ENCODE data around the gene SEZ6L2. TPM values are rescaled to one million over a fixed set of nuclear protein-coding genes. Genes with fewer than 3 reads are reported as not detected.
"Not testable (repeated sequence)": the region's sequence is repeated elsewhere in the genome, so short reads cannot be mapped to it uniquely, and the experiment has no call there.

Gene SEZ6L2
- total and polyA plus RNA-seq, 4 experiments from 2014 or later = 0.70 TPM; not detected in 3

DNA sequence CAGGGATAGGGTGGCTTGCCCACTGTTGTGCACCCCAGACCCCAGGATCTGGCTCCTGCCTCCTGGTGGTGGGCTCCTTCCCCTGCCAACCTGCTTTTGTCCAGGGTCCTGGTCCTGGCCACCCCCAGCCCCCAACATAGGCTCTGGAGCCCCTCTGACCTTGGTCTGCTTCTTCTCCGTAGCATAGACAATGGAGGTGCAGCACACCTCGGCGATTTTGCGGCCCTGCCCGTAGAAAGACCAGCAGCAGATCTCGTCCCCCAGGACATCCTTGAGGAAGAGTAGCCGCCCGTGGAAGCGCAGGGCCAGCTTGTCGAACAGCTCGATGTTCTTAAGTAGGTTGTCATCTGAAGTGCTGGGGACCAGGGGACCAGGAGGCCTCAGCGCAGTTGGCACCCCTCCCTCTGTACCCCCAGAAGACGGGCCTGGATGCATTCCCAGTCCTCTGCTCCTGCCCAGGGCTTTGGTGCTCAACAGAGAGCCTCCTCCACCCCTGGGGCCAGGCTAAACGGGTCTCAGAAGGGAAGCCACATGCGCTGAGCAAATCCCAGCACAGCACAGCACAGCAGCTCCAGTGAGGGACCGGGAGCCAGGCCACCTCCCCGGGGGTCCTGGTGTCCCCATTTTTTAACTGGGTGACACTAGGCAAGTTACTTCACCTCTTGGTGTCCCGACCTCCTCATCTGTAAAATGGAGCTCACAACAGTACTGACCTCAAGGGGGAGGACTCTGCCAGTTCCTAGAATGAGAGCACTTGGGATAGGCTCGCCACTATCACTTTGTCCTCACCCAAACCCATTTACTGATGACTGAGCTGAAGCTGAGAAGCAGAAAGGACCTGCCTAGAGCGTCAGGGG is 11.7 kb upstream of the SEZ6L2 start:
- Histone ChIP-seq H3K4me3 (ENCODE audit: low read length in 2 of 2) (no peak overlapping the region), H3K27ac (ENCODE audit: low read depth, low read length) (no peak overlapping the region), H3K36me3 (ENCODE audit: insufficient read depth, low read length) (no peaks in the 10 kb centered on the region), H3K9me3 (ENCODE audit: control insufficient read depth in 1 of 2, low read length in 2 of 2) (no peaks in the 10 kb centered on the region), H3K4me1 (ENCODE audit: insufficient read depth, low read length) (no peaks in the 10 kb centered on the region), H3K27me3 (ENCODE audit: insufficient read depth, low read length) (no peaks in the 10 kb centered on the region)
- DNase-seq = no peak
- H3K4me3 Mint-ChIP-seq = no peak overlapping the region
- peaks cover 0 to 5% (median 1%) of the 10 kb centered on the region in 4 donors for H3K4me1 Mint-ChIP-seq
- H3K36me3 Mint-ChIP-seq = peaks cover 19 to 36% of the 10 kb centered on the region in 2 donors
- POLR2A ChIA-PET (ENCODE audit: partially characterized antibody) = interaction anchor here (1.2 kb wide), 1 partner anchor 11 kb away, joined by 4 read pairs; the partner anchor contains the start of gene SEZ6L2
- CTCF ChIA-PET (ENCODE audit: partially characterized antibody) = no interaction called here
- H3K9me3 Mint-ChIP-seq = no peaks in the 10 kb centered on the region
- no peaks in the 10 kb centered on the region for H3K27me3 Mint-ChIP-seq
- intact Hi-C loops (cut with micrococcal nuclease) = no loop called here
- no peak overlapping the region for H3K27ac Mint-ChIP-seq

DNA sequence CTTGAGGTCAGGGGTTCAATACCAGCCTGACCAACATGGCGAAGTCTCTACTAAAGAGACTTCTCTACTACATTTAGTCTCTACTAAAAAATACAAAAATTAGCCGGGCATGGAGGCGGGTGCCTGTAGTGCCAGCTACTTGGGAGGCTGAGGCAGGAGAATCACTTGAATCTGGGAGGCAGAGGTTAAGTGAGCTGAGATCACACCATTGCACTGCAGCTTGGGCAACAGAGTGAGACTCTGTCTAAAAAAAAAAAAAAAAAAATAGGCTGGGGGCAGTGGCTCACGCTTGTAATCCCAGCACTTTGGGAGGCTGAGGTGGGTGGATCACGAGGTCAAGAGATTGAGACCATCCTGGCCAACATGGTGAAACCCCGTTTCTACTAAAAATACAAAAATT is 10.5 kb upstream of the SEZ6L2 start:
- H3K9me3 Mint-ChIP-seq; intact Hi-C loops (cut with micrococcal nuclease); H3K4me3 Mint-ChIP-seq; DNase-seq; H3K27me3 ChIP-seq (ENCODE audit: insufficient read depth, low read length); H3K4me1 Mint-ChIP-seq; H3K27me3 Mint-ChIP-seq; H3K9me3 ChIP-seq (ENCODE audit: control insufficient read depth in 1 of 2, low read length in 2 of 2); H3K4me3 ChIP-seq (ENCODE audit: low read length in 2 of 2); H3K27ac ChIP-seq (ENCODE audit: low read depth, low read length); H3K4me1 ChIP-seq (ENCODE audit: insufficient read depth, low read length); POLR2A ChIA-PET (ENCODE audit: partially characterized antibody); H3K36me3 ChIP-seq (ENCODE audit: insufficient read depth, low read length); CTCF ChIA-PET (ENCODE audit: partially characterized antibody): not testable (repeated sequence)
- Mint-ChIP-seq H3K36me3 (peaks cover 12 to 29% of the 10 kb centered on the region in 2 donors), H3K27ac (peak overlapping the region in 1 of 7 donors; percentile 31)

DNA sequence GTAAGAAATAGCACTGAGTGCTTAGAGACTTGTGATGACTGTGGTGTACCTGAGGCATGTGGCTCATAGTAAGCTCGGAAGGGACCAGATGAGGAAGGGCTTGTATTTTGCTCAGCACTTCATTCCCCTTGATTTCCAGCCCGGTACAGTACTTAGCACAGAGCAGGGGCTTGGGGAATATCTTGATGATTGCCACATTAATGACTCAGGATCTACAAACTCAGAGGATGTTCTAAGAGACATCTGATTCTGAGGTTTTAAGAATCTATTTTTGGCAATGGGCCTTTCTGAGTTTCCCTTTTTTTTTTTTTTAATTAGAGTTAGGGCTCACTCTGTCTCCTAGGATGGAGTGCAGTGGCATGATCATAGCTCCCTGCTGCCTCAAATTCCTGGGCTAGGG is 10.0 kb upstream of the SEZ6L2 start:
- Mint-ChIP-seq H3K27ac (peak overlapping the region in 1 of 7 donors; percentile 31), H3K27me3 (no peaks in the 10 kb centered on the region), H3K9me3 (no peaks in the 10 kb centered on the region), H3K36me3 (peaks cover 10 to 26% of the 10 kb centered on the region in 2 donors), H3K4me3 (no peak overlapping the region), H3K4me1 (peaks cover 0 to 5% (median 1%) of the 10 kb centered on the region in 4 donors)
- DNase-seq = no peak
- CTCF ChIA-PET (ENCODE audit: partially characterized antibody) = interaction anchor here (0.7 kb wide), 1 partner anchor 15 kb away, joined by 3 read pairs; no protein-coding TSS in a partner anchor
- H3K27ac ChIP-seq (ENCODE audit: low read depth, low read length) = no peak overlapping the region
- H3K4me1 ChIP-seq (ENCODE audit: insufficient read depth, low read length) = no peaks in the 10 kb centered on the region
- H3K36me3 ChIP-seq (ENCODE audit: insufficient read depth, low read length) = no peaks in the 10 kb centered on the region
- no peaks in the 10 kb centered on the region for H3K27me3 ChIP-seq (ENCODE audit: insufficient read depth, low read length)
- H3K4me3 ChIP-seq (ENCODE audit: low read length in 2 of 2) = no peak overlapping the region
- POLR2A ChIA-PET (ENCODE audit: partially characterized antibody) = interaction anchor here (1.7 kb wide), 1 partner anchor 17 kb away, joined by 8 read pairs; the partner anchor contains the start of gene KCTD13
- intact Hi-C loops (cut with micrococcal nuclease) = no loop called here
- H3K9me3 ChIP-seq (ENCODE audit: control insufficient read depth in 1 of 2, low read length in 2 of 2) = no peaks in the 10 kb centered on the region

DNA sequence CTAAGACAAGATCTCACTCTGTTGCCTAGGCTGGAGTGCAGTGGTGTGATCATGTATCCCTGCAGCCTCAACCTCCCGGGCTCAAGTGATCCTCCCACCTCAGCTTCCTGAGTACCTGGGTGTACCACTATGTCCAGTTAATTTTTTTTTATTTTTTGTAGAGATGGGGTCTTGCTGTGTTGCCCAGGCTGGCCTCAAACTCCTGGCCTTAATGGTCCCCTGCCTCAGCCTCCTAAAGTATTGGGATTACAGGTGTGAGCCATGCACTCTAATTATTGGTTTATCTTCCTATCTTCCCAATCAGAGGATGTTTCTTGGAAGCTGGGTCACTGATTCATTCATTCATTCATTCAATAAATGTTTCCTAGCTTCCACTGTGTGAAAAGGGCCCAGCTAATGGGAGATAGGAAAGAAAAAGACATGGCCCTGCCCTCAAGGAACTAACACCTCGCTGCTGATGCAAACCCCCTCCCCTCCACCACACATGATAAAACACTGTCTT is 9.4 kb upstream of the SEZ6L2 start:
- H3K4me3 ChIP-seq (ENCODE audit: low read length in 2 of 2) = no peak overlapping the region
- Mint-ChIP-seq H3K4me1 (peaks cover 0 to 5% (median 1%) of the 10 kb centered on the region in 4 donors), H3K4me3 (no peak overlapping the region), H3K36me3 (peaks cover 10 to 21% of the 10 kb centered on the region in 2 donors), H3K27me3 (no peaks in the 10 kb centered on the region), H3K9me3 (no peaks in the 10 kb centered on the region), H3K27ac (no peak overlapping the region)
- H3K27me3 ChIP-seq (ENCODE audit: insufficient read depth, low read length) = no peaks in the 10 kb centered on the region
- no peaks in the 10 kb centered on the region for H3K36me3 ChIP-seq (ENCODE audit: insufficient read depth, low read length)
- intact Hi-C loops (cut with micrococcal nuclease) = no loop called here
- CTCF ChIA-PET (ENCODE audit: partially characterized antibody) = interaction anchor here (0.7 kb wide), 1 partner anchor 14 kb away, joined by 3 read pairs; no protein-coding TSS in a partner anchor
- H3K27ac ChIP-seq (ENCODE audit: low read depth, low read length) = no peak overlapping the region
- no peak for DNase-seq
- H3K4me1 ChIP-seq (ENCODE audit: insufficient read depth, low read length) = no peaks in the 10 kb centered on the region
- POLR2A ChIA-PET (ENCODE audit: partially characterized antibody) = interaction anchor here (1.7 kb wide), 1 partner anchor 17 kb away, joined by 8 read pairs; the partner anchor contains the start of gene KCTD13
- no peaks in the 10 kb centered on the region for H3K9me3 ChIP-seq (ENCODE audit: control insufficient read depth in 1 of 2, low read length in 2 of 2)

DNA sequence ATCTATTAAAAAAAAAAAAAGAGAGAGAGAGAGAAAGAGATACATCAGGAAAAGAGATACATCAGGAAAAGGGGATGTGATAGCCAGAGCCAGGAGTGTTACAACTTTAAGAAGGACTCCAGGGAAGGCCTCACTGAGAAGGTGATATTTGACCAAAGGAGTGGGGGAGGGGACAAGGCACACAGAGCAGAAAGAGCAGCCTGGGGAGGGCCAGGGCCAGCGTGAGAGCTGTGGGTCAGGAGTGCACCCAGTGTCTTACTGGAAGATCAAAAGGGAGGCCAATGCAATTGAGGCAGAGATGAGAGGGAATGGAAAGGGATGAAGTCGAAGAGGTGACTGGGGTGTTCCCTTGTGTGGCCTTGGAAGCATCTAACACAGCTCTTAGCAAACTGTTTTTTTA is 8.6 kb upstream of the SEZ6L2 start:
- H3K36me3 ChIP-seq (ENCODE audit: insufficient read depth, low read length) = no peaks in the 10 kb centered on the region
- DNase-seq = no peak
- no peaks in the 10 kb centered on the region for H3K9me3 ChIP-seq (ENCODE audit: control insufficient read depth in 1 of 2, low read length in 2 of 2)
- H3K27ac ChIP-seq (ENCODE audit: low read depth, low read length) = no peak overlapping the region
- no peaks in the 10 kb centered on the region for H3K27me3 ChIP-seq (ENCODE audit: insufficient read depth, low read length)
- intact Hi-C loops (cut with micrococcal nuclease) = no loop called here
- H3K4me3 ChIP-seq (ENCODE audit: low read length in 2 of 2) = no peak overlapping the region
- Mint-ChIP-seq H3K9me3 (no peaks in the 10 kb centered on the region), H3K27me3 (peaks cover 0 to 2% of the 10 kb centered on the region in 2 donors), H3K4me3 (no peak overlapping the region), H3K4me1 (peaks cover 0 to 5% (median 1%) of the 10 kb centered on the region in 4 donors), H3K27ac (peak overlapping the region in 1 of 7 donors; percentile 41), H3K36me3 (peaks cover 4 to 15% of the 10 kb centered on the region in 2 donors)
- ChIA-PET CTCF (ENCODE audit: partially characterized antibody) (no interaction called here), POLR2A (ENCODE audit: partially characterized antibody) (interaction anchor here (1.7 kb wide), 1 partner anchor 18 kb away, joined by 8 read pairs; the partner anchor contains the start of gene KCTD13)
- H3K4me1 ChIP-seq (ENCODE audit: insufficient read depth, low read length) = no peaks in the 10 kb centered on the region

DNA sequence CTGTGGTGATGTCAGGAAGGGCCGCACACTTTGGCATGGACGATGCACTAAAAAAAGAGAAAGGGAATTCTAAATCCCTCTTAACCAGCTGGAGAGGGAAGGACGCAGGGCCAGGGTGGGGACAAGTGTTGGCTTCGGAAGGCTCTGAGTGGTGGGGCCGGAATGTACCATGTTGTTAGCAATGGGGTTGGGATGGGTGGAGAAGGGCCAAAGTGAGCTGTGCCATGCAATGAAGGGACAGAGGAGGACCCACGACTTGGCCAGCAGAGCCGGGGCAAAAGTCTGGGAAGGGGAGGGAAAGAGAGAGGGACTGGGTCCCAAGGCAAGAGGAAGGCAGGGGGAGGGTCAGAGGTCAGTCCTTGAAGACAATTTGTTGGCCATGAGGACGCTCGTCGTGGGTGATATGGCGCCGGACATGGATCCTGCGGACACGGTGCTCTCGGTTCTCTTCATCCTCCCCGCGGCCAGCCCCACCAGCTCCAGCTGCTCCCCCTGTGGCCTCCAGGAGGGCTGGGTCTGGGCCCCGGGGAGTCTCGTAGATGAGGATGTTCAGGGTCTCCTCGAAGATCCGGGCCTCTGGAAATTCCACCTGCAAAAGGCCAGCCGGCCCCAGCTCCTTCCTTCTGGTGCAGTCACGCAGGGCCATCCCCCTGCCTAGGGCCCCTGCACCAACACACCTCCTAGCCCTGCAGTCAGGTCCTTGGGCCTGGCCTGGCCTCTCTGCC is 7.3 kb upstream of the SEZ6L2 start:
- peaks cover 4 to 10% of the 10 kb centered on the region in 2 donors for H3K36me3 Mint-ChIP-seq
- intact Hi-C loops (cut with micrococcal nuclease) = no loop called here
- H3K4me1 Mint-ChIP-seq = peaks cover 0 to 5% (median 1%) of the 10 kb centered on the region in 4 donors
- Histone ChIP-seq H3K9me3 (ENCODE audit: control insufficient read depth in 1 of 2, low read length in 2 of 2) (no peaks in the 10 kb centered on the region), H3K4me1 (ENCODE audit: insufficient read depth, low read length) (no peaks in the 10 kb centered on the region), H3K36me3 (ENCODE audit: insufficient read depth, low read length) (no peaks in the 10 kb centered on the region), H3K4me3 (ENCODE audit: low read length in 2 of 2) (no peak overlapping the region), H3K27me3 (ENCODE audit: insufficient read depth, low read length) (no peaks in the 10 kb centered on the region), H3K27ac (ENCODE audit: low read depth, low read length) (no peak overlapping the region)
- no peaks in the 10 kb centered on the region for H3K9me3 Mint-ChIP-seq
- H3K4me3 Mint-ChIP-seq = no peak overlapping the region
- peaks cover 0 to 2% of the 10 kb centered on the region in 2 donors for H3K27me3 Mint-ChIP-seq
- H3K27ac Mint-ChIP-seq = peak overlapping the region in 1 of 7 donors; percentile 90
- ChIA-PET POLR2A (ENCODE audit: partially characterized antibody) (no interaction called here), CTCF (ENCODE audit: partially characterized antibody) (no interaction called here)
- no peak for DNase-seq

DNA sequence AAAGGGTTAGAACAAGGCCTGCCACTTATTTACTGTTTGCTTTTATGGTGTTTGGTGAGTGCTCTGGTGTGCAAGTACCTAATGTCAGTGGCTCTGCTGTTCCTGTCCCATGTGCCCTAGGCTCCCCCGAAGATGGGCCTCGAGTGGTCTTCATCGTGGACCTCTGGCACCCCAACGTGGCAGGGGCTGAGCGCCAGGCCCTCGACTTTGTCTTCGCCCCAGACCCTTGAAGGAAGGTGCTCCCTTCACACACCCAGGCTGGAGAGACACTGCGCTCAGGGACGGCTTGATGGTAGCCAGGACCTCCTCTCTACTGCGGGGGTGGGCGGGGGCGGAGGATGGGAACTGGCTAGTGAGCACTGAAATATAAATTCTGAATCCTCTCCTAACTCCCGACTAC is 6.3 kb upstream of the SEZ6L2 start:
- H3K27ac Mint-ChIP-seq = no peak overlapping the region
- H3K27me3 ChIP-seq (ENCODE audit: insufficient read depth, low read length) = no peaks in the 10 kb centered on the region
- ChIA-PET CTCF (ENCODE audit: partially characterized antibody) (no interaction called here), POLR2A (ENCODE audit: partially characterized antibody) (no interaction called here)
- peaks cover 4 to 10% of the 10 kb centered on the region in 2 donors for H3K36me3 Mint-ChIP-seq
- no peak overlapping the region for H3K4me3 Mint-ChIP-seq
- H3K27ac ChIP-seq (ENCODE audit: low read depth, low read length) = no peak overlapping the region
- DNase-seq = no peak
- no peaks in the 10 kb centered on the region for H3K36me3 ChIP-seq (ENCODE audit: insufficient read depth, low read length)
- H3K4me1 ChIP-seq (ENCODE audit: insufficient read depth, low read length) = peaks cover under 1% of the 10 kb centered on the region
- intact Hi-C loops (cut with micrococcal nuclease) = no loop called here
- H3K9me3 Mint-ChIP-seq = no peaks in the 10 kb centered on the region
- peaks cover 0 to 6% (median 3%) of the 10 kb centered on the region in 4 donors for H3K4me1 Mint-ChIP-seq
- H3K4me3 ChIP-seq (ENCODE audit: low read length in 2 of 2) = no peak overlapping the region
- no peaks in the 10 kb centered on the region for H3K9me3 ChIP-seq (ENCODE audit: control insufficient read depth in 1 of 2, low read length in 2 of 2)
- peaks cover 0 to 2% of the 10 kb centered on the region in 2 donors for H3K27me3 Mint-ChIP-seq
